PC-9 (cell line): ENCODE results near the gene DLGAP3.

Experiments used
- EZH2 ChIP-seq: fragments of 200-600 bp; sonication (generic); IDR thresholded peaks from 2 replicates; pipeline ENCODE4 v1.8.0; 2017; ENCODE audit warnings: antibody characterized with exemption, low read depth
- TF ChIP-seq, protein P1 (sequence below): fragments of 200-600 bp; sonication (generic); conservative IDR thresholded peaks from 2 replicates; pipeline ENCODE4 v1.6.1; 2017; ENCODE audit warnings: mixed run types, antibody characterized with exemption, mild to moderate bottlenecking, moderate library complexity

GRCh38 chr1:34896612-34897011 lies 32.8 kb downstream of the DLGAP3 start:
- TF ChIP-seq, protein P1, sequence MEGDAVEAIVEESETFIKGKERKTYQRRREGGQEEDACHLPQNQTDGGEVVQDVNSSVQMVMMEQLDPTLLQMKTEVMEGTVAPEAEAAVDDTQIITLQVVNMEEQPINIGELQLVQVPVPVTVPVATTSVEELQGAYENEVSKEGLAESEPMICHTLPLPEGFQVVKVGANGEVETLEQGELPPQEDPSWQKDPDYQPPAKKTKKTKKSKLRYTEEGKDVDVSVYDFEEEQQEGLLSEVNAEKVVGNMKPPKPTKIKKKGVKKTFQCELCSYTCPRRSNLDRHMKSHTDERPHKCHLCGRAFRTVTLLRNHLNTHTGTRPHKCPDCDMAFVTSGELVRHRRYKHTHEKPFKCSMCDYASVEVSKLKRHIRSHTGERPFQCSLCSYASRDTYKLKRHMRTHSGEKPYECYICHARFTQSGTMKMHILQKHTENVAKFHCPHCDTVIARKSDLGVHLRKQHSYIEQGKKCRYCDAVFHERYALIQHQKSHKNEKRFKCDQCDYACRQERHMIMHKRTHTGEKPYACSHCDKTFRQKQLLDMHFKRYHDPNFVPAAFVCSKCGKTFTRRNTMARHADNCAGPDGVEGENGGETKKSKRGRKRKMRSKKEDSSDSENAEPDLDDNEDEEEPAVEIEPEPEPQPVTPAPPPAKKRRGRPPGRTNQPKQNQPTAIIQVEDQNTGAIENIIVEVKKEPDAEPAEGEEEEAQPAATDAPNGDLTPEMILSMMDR, result no peak
- TF ChIP-seq EZH2, result no peak
